Stromal cell of bone marrow (primary cell): ENCODE measurements around the gene DNMT3A.

ENCODE experiments used
- DNase-seq: peaks from one replicate; pipeline ENCODE4 v3.0.0-alpha.2; 2012; ENCODE audit warnings: low read depth

Gene DNMT3A

DNA sequence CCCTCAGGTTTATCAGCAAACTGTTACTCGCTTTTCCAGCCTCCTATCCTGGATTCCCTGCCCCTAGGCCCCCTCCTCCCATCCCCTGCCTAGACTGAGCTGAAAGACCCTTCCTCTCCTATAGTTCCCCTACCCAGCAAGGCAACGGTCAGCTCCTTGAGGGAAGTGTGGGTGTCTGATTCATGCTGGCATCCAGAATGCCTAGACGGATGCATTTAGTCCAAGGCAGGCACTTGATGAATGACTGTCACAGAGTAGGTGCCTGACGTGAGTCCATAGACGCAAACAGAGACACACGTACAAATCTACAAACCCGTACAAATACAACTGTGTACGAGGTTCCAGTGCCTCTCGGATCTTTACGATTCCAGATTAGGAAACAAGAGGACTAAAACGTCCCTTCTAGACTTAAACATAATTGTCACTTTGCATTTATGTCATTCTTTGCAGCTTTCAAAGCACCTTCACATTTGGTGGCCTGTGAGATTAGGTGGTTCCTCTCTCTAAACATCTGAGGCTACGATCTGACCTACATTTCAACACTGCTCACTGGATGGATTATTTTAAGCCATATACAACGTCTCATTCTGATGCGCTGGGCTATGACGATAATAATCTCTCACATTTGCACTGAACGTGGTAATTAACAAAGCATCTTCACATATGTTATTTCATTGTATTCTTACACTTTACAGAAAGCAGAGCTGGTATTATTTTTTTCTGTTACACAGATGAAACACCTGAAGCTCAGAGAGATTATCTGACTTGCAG lies 36.7 kb downstream of the DNMT3A start:
- no peak for DNase-seq

DNA sequence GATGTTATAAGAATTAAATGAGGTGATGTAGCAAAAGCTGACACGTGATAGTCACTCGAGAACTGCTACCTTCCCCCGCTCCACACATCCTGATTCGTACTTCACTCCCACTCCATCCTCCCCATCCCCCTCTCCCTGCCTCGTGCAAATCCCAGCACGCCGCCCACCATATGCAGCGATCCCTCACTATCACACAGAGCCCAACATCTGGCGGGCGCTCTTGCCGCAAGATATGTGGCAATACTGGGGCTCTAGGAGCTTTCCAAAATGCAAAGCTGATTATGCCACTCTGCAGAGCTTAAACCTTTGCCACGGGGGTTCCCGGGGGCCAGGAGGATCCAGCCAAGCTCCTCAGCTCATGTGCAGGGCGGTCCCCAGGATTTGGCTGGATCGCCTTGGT lies 37.4 kb downstream of the DNMT3A start:
- DNase-seq = no peak

DNA sequence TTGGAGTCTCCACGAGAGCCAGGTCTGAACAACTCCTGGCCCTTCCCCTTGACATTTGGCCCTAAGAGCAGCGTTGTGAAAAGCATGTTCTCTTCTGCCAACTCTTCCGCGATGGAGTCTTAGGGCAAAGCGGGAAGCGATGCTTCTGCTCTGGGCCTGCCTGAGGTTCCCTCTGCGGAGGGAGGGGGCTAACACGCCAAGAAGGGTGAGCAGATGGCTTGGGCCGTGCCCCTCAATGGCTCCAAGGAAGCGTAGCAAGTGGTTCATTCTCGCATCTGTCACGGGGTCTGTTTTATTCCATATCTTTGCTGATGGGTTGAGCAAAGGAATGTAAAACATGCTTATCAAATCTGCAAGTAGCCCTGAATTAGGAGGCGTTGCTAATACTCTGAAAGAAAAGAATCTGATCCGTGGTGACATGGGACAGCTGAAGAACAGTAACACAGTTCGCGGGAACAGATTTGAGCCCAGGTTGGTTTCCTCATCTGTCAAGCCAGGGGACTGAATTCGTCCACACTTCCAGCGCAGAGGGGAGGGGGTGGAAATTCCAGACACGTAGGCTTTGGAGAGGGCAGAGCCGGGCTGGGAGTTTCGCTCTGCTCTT lies 38.0 kb downstream of the DNMT3A start:
- DNase-seq = no peak

DNA sequence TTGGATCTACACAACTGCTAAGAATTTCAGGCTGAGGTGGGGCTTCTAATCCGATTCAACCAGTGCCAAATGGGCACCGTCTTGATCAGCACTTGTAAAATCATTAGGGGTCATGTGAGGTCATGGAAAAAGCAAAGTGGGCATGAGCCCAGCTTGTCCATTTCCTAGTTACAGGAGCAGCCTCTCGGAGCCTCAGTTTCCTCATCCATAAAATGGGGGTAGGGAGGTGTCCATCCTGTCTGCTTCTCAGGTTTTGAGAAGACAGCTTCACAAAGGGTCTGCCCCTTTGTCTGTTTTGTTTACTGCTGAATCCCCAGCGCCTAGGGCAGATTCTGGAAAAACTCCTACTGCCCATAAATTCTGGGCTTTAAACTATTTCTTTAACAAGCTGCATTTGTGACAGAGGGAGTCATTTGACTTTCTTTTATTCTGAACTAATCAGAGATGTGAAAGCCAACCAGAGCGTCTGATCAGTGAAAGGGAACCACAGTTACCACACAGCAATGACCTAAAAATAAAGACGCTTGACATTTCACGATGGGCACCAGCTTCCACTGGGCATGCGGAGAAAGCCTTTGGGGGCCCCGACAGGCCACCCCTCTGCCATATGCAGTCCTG lies 38.9 kb downstream of the DNMT3A start:
- DNase-seq = no peak

DNA sequence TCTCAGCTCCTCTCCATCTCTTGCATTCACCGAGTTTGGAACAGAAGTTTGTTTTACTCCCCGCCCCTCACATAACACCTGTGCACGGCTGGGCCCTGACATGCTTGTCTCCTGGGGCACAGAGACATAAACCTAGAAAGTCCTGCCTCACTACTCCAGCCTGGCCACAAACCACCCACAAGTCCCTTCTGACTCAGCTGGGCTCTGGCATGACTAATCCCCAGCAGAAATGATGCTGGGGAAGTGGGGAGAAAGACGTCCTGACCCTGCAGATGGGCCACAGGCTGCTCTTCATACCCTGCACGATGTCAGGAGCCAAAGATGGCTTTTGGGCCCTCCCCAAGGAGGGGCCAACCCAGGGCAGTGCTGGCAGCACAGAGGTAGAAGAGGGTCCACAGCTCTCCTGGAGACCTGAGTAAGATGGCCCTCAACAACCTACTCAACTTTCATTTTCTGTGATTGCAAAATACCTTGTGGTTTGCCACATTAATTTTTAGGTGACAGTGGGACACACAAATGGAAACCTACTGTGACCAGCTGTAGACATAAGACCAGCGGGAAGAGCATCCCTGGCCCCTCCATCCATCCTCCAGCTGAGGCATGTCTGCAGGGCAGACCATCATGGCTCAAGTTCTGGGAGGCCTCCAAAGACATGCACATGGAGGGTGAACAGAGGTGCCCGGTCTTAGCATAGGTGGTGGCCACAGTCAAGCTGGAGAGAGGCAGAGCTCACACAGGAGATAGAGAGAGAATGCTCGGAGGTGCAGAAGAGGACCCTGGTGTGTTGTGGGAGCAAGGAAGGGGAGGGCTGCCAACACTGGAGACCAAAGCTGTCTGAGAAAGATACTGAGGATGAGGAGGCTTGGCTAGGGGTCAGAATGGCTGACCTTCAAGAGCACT lies 40.0 kb downstream of the DNMT3A start:
- DNase-seq = peak; percentile 67

DNA sequence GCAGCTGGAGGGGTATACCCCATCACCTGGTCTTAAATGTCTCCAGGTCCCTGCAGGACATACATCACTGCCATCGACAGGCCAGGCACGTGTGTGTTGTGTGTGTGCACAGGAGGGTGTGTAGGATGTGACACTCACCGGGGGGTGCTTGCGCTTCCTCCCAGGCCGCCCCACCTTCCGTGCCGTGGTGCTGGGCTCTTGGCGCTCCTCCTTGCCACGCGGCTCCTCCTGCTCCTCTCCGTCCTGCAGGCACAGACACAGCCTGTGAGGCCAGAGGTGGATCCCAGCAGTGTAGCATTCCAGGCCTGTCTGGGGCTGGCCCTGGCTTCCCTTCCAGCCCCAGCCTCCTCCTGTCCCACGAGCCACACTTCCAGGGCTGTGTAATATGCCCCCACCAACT lies 41.7 kb downstream of the DNMT3A start:
- DNase-seq = no peak

DNA sequence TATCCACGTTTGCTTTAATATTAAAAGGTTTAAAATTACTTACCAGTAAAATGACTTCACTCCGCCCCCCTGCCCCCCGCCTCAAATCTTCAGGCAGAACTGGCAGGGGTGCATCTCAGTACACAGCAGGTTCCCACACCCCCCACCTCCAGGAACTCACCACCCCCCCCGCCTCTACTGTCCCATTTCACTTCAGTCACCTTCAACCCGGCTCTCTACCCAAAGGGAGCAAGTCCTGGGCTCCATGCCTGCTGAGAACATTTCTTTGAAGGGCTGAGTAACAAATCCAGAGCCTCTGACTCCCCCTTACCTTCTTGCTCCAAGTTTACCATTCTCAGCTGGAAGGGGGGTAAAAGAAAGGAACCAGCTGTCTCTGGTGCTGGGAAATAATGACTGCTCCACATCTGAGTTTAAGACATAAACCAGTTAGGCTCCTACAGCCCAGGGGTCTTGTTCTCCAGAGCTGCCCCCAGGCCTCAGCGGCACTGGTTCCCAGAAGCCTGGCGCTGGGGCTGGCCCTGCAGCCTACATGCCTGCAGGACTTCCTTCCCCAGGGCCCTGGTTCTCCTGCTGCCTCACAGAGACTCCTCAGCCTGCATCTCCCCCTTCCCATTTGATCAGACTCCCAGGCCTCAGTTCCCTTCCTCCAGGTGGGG lies 42.8 kb downstream of the DNMT3A start:
- no peak for DNase-seq

DNA sequence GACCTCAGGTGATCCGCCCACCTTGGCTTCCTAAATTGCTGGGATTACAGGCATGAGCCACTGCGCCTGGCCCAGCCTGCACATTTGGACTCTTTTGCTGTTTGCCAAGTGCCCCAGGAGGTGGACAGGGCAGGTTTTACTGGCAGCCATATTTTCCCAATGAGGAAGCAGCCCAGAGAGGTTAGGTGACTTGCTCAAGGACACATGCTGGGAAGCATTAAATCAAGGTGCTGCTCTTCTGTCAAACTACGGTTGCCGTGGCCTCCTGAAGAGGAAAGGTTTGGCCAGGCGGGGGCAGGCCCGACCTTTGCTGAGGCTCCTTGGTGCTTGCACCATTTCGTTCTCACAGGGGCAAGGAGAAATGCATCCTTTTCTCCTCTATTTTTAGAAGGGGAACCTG lies 44.0 kb downstream of the DNMT3A start:
- no peak for DNase-seq

DNA sequence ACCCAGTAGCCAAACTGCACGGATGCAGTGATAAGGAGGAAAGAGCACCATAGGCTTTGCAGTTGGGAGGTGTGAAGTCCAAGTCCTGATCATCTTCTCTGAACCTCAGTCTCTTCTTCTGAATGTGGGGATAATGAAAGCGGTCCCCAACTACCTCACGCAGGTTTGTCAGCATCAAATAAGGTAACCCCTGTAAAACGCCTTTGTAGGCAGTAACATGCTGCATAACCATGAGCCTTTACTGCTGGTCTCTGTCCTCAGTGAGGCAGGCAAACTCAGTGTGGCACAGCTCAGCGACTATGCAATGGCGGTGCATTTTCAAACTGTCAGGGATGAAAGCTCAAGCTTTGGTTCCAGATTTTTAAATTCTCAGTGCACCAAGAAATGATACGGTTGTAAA lies 46.1 kb downstream of the DNMT3A start:
- DNase-seq = no peak

DNA sequence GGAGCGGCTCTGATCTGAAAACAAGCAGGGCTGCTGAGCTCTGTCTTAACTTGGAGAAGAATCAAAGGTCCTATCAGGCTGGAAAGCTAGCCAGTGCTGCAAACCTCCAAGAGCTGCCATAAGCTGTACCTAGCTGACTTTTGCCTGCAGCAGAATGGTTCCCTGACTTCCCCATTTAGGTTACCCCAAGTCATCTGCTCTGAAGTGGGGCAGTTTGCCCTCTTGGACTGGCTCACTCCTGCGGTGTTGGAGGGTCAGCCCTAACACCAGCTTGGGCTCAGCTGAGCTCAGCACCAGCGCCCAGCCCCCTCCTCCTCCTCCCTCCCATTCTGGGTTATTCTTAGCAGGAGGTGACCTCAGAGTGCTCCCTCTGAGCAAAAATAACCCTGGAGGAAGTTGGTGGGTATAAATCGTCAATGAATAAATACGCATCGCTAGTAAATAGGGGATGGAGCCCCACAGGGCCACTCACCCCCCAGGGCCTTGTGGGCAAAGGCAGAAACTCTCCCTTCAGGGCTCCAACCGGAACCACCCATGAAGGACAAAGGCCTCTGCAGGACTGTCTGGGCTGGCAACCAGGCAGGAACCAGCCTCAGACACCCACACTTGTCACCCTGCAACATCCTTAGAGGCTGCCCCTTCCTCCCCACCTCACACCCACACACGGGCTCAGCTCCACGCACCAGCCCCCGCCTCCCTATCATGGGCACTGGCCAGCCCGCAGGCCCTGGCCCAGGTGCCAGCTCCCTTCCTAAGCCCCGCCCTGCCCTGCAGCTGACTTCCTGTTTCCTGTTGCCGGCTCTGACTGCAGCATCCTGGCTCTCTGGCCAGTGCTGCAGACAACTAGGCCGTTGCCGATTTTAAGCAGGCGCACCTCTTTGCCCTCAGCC lies 46.9 kb downstream of the DNMT3A start:
- no peak for DNase-seq

DNA sequence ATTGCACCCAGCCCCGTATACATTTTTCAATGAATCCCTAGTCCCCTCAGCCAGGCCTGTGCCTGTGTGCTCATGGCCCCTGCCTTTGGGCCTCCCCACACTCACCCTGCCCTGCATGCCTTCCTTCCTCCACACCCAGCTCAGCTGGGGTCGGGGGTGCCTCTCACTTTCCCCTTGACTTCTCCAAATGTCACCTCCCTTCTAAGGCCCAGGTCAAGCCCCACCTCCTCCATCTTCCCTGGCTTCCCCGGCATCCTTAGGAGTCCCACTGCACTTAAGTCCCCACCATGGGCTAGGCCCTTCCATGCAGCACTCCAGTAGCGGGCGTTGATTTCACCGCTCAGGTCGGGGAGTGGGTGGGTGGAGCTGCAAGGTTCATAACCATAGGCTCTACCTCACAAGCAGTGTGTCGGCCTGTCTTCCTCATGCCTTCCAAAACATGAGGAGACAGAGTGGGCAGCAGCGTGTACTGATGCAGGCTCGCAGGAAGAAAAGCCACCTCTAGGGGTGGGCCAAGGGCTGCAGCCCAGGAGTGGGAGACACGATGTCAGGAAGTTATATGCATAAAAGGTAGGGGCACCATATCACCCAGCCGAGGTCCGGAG lies 47.7 kb downstream of the DNMT3A start:
- no peak for DNase-seq

DNA sequence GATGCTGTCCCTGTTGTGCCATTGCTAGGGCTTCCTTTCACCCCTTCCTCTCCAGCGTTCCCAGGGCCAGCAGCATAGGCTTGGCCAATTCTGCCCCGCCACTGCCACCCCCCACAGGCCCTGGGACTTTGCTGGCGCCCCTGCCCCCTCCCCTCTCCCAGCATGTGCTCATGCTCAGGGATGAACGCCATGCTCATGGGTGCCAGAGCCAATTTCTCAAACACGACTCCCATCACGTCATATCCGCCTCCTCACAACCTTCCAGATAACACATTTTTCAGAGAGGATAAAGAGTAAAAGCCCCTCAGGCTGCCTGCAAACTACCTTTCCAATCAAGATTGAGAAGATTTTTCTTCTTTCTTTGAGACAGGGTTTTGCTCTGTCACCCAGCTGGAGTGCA lies 48.6 kb downstream of the DNMT3A start:
- no peak for DNase-seq

DNA sequence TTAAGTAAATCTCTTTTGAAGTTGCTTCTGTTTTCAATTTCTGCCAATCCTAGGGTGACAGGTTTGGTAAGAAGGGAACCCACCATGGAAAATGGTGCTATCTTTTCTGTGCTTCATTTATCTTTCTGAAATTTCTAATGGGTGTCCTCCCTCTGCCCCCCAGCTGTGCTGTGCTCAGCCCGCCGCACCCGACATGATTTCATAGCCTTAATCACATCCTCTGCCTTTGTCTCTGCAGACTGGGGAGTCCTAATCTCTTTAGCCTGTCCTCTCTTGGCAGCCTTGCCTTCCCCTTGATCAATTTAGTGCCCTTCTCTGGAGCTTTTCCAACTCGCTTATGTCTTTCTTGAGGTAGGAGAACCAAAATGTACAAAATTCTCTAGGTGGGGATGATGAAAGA lies 49.3 kb downstream of the DNMT3A start:
- no peak for DNase-seq

DNA sequence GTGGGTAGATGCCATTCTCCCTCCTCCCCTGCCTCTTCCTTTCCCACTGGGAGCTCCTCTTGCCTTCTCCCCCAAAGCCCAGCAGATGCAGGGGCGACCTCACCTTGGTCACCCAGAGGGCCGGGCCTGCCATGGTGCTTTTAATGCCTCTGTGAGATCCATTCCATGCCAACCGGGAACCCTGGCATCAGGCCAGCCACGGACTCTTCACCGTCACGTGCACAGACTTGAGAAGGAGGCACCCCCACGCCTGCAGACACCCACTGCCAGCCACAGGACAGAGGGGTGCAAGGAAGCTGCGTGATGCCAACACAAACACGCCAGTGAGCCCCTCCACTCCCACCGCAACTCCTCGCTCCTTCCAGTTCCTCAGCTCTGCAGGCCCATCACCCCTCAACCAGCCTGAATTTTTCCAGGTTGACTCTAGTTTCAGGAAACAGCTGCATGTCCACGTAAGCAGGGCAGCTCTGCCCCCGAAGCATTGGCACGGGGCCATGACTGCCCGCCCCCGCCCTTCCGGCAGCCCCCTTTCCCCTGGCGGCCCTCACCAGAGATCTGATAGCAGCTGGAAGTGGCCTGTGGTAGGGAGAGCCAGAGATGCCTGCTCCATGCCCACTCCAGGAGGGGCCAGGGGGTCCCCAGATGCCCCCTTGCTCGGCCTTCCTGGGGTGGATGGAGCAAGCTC lies 50.8 kb downstream of the DNMT3A start:
- no peak for DNase-seq

DNA sequence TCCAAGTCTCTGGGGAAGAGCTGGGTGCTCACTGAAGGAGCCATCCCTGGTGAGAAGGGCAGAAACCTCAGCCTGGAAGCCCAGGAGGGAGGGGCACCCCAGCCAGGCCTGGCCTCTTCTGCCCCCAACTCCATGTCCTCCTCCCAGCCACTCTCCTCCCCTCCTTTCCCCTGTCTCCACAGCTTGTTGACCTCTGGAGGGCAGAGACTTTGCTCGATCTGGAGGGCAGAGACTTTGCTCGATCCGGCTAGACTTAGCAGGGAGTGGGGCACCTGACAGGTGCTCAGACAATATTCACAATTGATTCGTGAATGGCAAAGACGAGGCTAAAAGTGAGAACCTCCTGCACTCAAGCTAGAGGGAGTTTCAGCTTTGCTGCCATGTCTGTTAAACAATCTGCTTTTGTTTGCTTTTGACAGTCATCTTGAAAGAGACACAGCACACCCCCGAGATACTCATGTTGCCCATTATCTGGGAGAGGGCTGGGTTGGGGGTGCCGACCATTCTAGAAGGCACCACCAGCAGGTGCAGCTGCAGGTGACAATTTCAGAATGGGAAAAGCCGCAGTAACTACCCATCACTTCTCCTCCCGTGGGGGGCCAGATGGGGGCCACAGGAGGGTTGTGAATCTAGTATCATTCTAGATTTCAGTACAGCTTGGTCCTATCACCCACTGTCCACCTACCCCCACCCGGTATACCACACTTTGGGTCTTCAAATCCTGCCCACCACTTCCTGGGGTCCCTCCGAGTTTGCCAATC lies 54.8 kb downstream of the DNMT3A start:
- no peak for DNase-seq

DNA sequence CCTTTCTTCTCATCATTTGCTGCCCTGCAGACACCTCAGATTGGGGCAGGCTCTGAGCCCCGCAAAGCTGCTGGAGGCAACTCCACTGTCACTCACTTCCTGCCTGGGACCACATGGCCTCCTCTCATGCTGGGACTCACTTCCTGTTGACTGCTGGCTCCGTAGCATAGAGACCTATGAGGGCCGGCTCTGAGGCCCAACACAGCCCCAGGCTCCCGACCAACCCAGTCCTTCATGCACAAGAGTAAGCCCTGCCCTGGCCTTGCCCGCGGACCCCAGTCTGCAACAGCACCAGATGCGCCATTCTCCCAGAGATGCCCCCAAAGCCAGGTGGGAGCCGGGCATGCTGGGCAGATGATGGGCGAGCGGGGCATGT lies 55.7 kb downstream of the DNMT3A start:
- no peak for DNase-seq

DNA sequence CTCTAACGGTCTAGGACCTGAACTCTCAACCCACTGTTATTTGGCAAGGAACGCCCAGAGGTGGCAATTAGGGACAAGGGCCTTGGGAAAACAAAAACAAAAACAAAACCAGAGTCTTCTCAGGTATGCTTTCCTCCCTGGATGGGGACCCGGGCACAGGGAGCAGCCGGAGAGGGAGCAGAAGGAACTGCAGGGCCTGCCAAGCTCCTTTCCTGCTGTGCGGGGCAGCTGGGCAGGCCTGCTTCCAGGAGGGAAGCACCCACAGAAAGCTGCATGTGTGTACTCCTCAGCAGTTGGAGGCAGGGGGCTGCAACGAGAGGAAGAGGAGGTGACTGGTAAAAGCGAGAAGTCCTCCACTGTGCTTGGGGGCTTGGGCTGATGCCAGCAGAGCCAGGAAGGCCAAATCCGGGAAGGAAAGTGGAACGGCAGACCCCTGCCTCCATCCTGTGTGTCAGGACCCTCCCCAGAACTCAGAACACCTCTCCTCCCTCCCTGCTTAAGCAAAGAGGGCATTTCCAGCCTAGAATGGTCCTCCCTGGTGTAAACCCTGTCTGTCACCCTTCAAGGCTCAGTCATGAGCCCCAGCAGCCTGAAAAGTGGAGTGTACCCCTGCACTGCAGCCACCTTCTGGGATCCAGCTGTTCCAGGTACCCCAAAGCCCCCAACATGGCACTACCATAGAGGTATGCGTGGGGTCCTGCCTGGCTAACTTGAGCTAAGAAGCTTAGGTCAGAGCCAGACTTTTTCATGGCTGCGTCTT lies 56.3 kb downstream of the DNMT3A start:
- no peak for DNase-seq

DNA sequence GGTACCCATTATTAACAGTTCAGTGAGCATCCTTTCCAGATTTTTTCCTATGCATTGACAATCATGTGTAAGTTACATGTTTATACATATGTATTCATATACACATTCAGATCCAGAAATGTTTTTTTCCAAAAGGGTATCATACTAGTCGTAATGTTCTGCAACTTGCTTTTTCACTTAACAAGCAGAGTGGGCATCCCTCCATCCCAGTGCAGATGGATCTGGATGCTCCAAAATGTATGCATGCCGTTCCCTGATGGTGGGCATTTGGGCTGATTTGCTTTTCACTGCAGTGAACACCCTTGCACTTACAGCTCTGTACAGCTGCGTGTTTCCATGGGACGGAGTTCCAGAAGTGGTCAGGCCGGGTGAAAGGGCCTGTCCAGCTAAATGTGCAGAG lies 57.0 kb downstream of the DNMT3A start:
- DNase-seq = no peak

DNA sequence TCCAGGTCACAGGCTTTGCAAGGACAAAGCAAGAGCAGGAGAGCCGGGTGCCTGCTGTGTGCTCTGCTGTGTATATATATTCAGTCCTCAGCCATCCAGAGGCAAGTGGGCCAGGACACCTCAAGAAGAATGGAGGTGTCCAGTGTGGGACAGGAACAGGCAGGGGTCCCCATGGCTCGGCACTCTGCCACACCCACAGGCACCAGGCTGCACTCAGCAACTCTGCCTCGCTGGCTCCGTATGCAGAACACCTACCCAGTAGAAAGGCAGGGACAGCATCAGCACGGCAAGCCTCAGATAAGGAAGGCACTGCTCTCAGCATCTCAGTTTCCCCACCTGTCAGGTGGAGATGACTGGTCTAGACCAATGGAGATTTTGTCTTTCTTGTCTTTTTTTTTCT lies 57.8 kb downstream of the DNMT3A start:
- no peak for DNase-seq
